Testis (tissue), 2 donors: ENCODE measurements around the gene PIGB.

Source experiments
- POLR2A ChIP-seq: fragments of 450-650 bp; IDR thresholded peaks from one replicate; pipeline ENCODE4 v1.6.1; 2017; ENCODE audit warnings: antibody characterized with exemption, mild to moderate bottlenecking, moderate library complexity
- TF ChIP-seq, protein P1 (sequence below), 3 experiments: fragments of 450-650 bp in 2 of 3; fragments of 200-600 bp in 1 of 3; sonication (generic) in 1 of 3; IDR thresholded peaks; one replicate each; pipeline ENCODE4 v1.5.1; 2016 to 2019; ENCODE audit warnings: antibody characterized with exemption in 3 of 3, mild to moderate bottlenecking in 2 of 3, moderate library complexity in 1 of 3

DNA sequence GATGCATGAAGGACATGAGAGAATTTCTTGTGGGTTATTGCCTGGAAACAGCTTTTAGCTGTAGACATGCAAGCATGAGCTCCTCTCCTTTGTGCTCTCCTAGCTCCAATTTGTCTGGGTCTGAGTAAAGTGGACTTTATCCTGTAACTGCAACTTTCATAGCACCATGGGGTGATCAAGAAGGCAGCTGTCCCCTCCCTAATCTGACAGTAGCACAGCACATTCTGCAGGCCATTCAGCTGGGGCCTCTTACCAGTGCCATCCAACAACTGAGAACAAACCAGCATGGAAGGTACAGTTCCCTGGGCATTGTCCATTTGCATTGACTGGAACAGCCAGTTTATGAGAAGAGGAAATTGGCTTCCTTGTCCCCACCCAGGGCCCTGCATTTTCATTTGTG lies 21.7 kb upstream of the PIGB start:
- TF ChIP-seq, protein P1, sequence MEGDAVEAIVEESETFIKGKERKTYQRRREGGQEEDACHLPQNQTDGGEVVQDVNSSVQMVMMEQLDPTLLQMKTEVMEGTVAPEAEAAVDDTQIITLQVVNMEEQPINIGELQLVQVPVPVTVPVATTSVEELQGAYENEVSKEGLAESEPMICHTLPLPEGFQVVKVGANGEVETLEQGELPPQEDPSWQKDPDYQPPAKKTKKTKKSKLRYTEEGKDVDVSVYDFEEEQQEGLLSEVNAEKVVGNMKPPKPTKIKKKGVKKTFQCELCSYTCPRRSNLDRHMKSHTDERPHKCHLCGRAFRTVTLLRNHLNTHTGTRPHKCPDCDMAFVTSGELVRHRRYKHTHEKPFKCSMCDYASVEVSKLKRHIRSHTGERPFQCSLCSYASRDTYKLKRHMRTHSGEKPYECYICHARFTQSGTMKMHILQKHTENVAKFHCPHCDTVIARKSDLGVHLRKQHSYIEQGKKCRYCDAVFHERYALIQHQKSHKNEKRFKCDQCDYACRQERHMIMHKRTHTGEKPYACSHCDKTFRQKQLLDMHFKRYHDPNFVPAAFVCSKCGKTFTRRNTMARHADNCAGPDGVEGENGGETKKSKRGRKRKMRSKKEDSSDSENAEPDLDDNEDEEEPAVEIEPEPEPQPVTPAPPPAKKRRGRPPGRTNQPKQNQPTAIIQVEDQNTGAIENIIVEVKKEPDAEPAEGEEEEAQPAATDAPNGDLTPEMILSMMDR (IDR thresholded peaks at IDR 0.05), result no peak
- TF ChIP-seq POLR2A, result no peak
